HG02798 (cell line): Measurements from ENCODE around the gene EEF1A2.

Experiments used
- ATAC-seq: cut with Tn5 transposase; IDR thresholded peaks from one replicate; pipeline ENCODE4 v1.9.1; 2021; ENCODE audit warnings: mild to moderate bottlenecking; ENCODE audit not compliant: unreplicated experiment, poor library complexity

The EEF1A2 gene

GRCh38 chr20:63537525-63538203 lies 38.8 kb upstream of the EEF1A2 start:
- peak; percentile 87 for ATAC-seq

GRCh38 chr20:63536997-63537524 lies 38.2 kb upstream of the EEF1A2 start, which contains the start of gene PTK6:
PTK6 (minus strand) TSS chr20:63537376; CDS start chr20:63537314, 62 bp downstream.
- ATAC-seq: peak; percentile 13

- no peak for ATAC-seq
These were observed 37.5 kb upstream of the EEF1A2 start for GRCh38 chr20:63536241-63536977.

GRCh38 chr20:63534831-63535651 lies 36.2 kb upstream of the EEF1A2 start:
- ATAC-seq: no peak

- ATAC-seq: no peak
These were observed 35.5 kb upstream of the EEF1A2 start for GRCh38 chr20:63534427-63534830.

- ATAC-seq: no peak
These were observed 35.0 kb upstream of the EEF1A2 start for GRCh38 chr20:63533871-63534393.

- no peak for ATAC-seq
These were observed 34.5 kb upstream of the EEF1A2 start for GRCh38 chr20:63533388-63533787.

- no peak for ATAC-seq
These were observed 33.6 kb upstream of the EEF1A2 start for GRCh38 chr20:63532449-63532971.

GRCh38 chr20:63531686-63532448 lies 33.0 kb upstream of the EEF1A2 start:
- ATAC-seq: no peak

- no peak for ATAC-seq
These were observed 31.9 kb upstream of the EEF1A2 start for GRCh38 chr20:63530788-63531160.

- no peak for ATAC-seq
These were observed 31.2 kb upstream of the EEF1A2 start for GRCh38 chr20:63529861-63530787.

- no peak for ATAC-seq
These were observed 30.4 kb upstream of the EEF1A2 start for GRCh38 chr20:63529180-63529860.

GRCh38 chr20:63527184-63527583 lies 28.3 kb upstream of the EEF1A2 start:
- no peak for ATAC-seq

GRCh38 chr20:63525971-63526370 lies 27.1 kb upstream of the EEF1A2 start:
- no peak for ATAC-seq

- no peak for ATAC-seq
These were observed 26.3 kb upstream of the EEF1A2 start for GRCh38 chr20:63525185-63525584.

GRCh38 chr20:63522981-63523611 lies 24.2 kb upstream of the EEF1A2 start:
- ATAC-seq: no peak

- no peak for ATAC-seq
These were observed 23.4 kb upstream of the EEF1A2 start for GRCh38 chr20:63522091-63522868.
